DMS 273 treated with DMSO at 0.1 percent for 48 hours (cell line): Measurements from ENCODE around the gene ZNF746.

Experiments used
- DNase-seq: peaks from one replicate; lab custom pipeline; 2025; lab: John Stamatoyannopoulos, UW

Gene ZNF746

DNA sequence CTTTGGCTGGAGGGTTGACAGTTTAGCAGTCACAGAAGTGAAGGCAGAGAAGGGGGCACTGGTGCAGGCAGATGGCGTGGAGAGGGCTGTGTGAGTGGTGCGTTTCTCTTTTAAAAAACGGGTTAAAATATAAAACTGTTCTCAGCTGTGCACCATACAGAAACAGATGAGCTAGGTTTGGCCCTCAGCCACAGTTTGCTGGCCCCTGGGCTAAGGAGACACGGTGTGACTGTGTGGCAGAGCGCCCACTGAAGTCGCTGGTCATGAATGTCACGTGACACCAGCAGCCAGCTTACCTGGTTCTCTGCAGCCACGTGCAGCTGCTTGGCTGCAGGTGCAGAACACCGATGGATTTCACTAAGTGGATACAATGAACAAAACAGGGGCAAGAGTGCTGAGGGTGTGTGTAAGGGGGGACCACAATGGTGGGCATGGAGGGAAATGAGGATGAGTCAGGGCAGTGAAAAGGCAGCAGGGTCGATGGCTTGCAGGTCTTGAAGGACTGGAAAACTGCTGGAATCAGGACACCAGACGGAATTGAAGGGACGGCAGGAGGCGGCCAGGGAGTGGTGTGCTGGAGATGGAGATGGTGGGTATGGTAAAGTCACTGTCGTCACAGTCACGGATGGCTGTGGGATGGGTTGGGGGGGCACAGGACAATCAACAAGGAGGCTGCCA is 7.4 kb downstream of the ZNF746 start:
- no peak for DNase-seq

DNA sequence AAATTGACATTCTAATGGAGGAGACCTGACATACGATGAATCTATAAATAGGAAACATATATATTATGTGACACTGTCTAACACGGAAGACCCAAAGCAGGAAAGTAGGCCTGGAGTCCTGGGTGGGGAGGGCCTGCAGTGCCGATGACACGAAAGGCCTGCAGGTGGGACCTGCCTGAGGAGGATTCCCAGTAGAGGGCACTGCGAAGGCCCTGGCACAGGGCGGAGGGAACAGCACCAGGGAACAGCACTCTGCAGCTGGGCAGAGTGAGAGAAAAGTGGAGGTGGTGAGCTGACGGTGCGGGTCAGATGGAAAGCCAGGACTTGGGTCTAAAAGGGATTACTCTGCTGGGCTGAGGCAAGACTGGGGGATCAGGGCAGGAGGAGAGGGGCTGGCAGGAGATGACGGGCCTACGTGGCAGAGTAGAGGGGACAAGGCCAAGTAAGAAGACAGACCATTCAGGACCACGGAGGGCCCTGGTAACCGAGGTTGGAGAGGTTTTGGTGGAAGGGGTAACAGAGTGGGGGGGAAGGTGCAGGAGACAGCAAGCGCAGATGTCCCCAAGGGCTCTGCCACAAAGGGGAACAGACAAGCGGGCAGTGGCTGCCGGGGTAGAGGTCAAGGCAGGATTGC is 8.1 kb downstream of the ZNF746 start:
- no peak for DNase-seq

DNA sequence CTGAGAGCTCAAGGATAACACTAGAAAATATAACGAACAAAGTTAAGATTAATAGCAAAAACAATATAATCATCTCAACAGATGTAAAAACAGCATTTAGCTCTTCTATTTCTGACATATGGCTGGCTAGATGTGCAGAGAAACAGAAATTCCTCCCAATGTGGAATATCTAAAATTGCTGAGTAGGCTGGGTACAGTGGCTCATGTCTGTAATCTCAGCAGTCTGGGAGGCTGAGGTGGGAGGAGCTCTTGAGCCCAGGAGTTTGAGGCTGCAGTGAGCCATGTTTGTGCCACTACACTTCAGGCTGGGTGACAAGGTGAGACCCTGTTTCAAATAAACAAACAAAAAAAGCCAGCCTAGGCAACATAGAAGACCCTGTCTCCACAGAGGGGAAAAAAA is 18.0 kb downstream of the ZNF746 start:
- DNase-seq: no peak

DNA sequence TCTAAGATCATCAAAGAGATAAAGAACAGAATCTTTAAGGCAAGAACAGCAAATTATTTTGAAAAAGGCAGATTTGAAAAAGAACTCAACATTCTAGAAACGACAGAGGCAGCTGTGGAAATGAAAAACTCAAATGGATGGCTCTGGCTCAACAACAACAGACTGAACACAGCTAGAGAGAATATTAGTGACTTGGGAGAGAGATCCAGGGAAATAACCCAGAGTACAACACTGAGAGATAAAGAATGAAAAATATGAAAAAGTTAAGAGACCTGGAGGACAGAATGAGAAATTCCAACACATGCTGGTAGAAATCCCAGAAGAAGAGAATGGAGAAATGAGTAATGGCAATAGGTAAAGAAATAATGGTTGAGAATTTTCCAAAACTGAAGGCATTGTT is 18.9 kb downstream of the ZNF746 start:
- DNase-seq: no peak

DNA sequence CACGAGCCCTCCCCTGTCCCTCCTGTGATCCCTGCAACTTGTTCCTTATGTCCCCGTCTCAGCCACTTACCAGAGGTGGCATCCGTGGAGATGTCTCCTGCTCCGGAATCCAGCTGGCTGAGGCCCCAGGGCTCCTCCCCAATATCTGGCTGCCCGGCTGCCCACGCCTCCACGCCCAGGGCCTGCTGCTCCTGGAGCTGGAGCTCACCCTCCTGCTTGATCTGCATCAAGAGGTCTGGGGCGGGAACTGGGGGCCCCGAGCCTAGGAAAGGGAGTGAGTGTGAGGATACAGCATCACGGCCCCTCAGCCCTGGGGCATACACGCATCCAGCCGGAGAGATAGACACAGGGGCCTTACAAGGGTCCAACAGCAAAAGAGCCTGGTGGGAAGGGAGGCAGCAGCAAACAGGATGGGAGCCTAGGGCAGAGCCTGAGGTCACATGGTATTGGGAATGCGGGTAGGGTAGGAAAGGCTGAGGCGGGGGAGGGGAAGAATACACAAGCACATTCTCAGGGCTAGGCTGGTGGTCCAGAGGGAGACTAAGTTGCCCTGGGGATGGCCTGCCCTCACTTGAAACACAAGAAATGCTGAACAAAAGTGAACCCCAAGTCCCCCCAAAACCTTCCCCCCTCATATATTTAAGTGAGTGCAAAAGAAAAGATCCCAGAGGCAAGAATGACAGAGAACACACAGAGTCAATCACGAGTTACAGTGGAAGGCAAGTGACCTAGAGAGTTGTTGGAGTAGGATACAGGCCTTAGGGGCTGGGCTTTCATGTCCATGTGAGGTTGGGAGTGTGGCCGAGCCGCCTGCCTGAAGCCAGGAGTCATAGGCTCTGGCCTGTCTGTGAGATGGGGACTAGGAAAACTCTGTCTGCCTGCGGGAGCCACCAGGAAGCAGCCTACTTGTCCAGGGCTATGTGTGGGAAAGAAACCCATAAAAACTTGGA is 19.8 kb downstream of the ZNF746 start:
- no peak for DNase-seq

DNA sequence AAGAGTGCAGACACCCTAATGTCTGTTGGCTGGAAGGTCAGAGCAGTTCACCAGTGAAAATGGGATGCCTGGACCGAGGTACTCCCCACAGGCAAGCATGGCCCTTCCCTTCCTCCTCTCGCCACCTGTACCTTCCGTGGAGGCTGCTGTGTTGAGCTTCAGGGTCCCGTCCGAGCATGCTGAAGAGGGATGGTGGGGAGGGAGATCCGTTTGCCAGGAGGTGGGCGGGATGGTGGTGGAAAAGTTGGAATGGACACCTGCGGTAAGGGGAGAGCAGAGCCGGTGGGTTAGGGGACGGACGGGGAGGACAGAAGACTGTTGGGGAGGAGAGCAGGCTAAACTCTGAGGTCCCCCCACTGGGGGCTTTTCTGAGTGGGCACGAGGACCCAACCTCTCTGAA is 20.8 kb downstream of the ZNF746 start:
- DNase-seq: no peak

DNA sequence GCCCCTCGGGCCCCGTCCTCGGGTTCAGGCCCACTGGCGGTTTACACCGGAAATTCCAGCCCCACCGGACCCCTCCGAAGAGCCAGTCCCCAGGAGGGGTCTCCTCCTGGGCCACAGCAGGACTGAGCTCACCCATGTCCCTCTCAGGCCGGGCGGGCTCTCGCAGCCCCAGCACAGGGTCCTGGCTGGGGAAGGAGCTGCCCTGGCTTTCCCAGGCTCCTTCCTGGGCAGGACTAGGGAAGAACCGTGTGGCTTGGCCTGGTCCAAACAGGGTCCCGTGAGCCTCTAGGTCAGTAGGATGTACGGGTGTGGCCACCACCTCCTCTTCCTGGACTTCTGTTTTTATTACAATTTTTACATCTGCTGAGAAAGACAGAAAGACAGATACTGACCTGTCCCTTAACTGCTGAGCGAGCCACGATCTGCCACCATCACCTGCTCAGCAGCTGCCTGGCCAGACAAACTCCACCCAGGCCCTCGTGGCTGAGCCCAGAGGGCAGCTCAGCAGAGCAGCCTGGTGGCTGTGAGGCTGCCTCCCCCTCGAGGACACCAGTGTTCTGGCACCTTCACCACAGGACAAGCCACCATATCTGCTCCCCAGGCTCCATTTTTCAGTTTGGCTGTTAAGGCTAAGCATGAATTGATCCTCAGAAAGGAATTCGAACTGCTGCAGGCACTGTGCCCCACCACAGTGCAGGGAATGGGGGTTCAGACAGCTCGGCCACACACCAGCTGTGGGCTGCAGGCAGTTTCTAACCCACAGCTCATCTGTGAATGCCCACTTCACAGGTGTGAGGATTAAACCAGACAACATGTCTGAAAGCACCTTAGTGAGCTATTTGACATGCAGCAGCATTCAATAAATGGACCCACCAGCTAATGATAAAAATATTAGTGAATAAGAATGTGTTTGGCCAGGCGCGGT is 22.2 kb downstream of the ZNF746 start:
- DNase-seq: no peak

DNA sequence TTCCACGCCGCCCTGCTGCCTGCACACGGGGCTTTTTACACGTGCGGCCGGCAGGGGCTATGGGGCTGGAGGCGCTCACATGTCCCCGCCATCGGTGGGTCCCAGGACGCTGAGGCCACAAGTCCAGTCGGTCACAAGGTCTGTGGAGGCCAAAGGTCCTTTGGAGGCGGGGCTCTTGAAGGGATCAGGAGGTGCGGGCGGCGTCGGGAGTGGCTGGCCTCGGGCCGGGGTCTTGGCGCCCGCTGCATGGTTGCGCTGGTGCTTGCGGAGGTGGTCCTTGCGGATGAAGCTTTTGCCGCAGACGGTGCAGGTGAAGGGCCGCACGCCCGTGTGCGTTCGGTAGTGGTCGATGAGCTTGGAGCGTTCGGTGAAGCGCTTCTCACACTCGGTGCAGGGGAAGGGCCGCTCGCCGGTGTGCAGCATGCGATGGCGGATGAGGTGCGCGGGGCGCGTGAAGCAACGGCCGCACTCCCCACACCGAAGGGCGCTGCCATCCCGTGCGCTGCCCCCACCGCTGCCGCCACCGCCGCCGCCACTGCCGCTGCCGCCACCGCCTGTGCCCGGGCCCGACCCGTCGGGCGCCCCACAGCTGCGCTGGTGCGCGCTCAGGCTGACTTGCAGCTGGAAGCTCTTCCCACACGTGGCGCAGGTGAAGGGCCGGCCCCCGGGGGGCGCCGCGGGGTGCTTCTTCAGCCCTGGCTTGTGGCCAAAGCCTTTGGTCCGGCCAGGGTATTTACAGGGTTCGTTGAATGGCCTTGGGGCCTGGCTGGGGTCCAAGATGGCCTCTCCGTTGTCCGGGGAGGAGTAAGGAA is 23.1 kb downstream of the ZNF746 start:
- no peak for DNase-seq

DNA sequence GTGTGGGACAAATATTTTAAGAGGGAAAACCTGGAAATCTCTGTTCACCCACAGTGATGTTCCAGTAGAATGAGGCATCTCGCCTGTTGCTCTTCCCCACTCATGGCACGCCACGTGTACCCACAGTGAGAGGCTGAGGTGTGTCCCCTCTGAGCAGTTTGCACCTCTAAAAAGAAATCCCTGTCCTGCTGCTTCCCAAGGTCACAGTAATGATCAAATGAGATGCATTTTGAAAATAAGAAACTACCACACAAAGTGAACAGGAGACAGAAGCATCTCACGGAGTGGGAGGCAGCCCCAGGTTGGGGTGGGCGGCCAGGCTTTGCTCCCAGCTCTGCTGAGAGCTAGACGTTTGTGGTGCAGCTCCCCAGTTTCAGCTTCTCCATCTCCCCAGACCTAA is 24.4 kb downstream of the ZNF746 start:
- no peak for DNase-seq

DNA sequence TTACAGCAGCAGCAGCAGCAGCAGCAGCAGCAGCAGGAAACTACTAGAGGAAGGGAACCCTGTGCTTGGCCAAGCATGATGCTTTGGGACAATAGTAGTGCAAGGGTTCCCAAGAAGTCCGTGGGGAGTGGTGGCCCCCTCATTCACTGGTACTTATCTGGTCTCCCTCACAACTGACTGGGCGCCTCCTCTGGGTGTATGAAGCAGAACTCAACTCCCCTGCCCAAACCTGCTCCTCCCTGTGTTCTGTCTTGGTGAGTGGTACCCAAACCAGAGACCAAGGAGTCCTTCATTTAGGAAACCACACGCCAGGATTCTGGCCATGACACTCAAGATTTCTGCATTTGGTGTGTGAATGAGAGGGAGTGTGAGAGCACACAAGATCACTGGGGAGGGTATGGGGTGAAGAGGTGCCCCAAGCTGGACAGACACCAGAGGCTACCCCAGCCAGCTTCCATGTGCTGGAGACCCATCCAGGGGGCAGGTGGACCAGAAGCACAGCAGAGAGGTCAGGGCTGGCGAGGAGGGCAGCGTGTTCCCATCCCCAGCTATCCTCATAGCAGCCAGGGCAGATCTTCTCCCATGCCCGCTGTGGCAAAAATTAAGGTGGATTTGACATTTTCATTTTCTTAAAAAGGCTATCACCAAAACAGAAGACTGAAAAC is 26.2 kb downstream of the ZNF746 start:
- no peak for DNase-seq

DNA sequence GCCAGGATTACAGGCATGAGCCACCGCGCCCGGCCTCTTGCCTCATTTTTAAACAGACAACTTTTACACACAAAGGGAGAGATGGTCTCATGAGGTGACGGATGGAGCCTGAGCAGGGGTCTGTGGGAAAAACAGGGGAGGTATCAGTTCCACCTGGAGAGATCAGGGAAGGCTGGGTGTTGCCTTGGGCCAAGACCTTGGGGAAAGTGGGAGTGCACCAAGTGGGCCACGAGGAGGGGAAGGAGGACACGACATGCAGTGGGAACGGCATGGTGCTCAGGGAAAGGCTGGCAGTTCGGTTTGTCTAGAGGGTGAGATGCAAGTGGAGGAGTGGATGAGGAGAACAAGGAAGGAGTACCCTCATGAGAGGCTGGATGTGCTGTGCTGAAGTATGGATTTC is 27.8 kb downstream of the ZNF746 start:
- DNase-seq: no peak

DNA sequence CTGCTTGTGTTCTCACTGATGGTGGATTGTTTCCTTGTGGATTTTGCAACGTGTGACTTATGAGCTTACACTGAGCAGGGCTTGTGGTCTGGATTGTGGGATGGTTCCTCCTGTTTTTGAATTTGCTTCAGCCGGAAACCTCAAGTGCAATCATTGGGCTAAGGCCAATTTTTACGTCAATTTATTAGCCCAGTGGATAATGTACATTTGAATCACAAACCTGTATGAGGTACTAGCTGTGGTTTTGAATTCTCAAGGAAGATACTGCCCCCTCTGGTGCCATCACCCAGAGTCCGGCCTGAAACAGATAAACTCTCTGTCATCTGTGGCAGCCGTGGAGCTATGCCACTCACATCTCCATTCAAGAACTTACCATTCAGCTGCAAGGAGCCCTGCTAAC is 29.4 kb downstream of the ZNF746 start:
- no peak for DNase-seq

DNA sequence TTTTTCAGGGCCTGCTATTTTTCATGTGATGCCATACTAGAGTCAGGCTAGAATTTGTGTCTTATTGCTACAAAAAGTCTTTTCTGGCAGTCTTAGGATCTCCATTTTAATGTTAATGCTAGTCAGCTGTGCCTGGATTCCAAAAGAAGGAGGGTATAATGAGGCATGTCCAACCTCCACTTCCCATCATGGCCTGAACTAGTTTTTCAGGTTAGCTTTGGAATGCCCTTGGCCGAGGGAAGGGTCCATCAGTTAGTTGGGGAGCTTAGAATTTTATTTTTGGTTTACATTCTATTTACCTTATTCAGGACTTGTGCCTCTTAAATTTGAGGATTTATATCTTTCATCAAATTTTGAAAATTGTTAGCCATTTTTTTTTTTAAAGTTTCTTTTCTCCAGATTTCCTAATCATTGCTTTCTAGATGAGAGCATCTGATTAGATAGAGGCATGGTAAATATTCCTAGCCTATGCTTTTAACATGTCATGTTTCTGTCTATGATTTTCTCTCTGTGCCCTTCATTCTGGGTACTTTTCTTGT is 30.2 kb downstream of the ZNF746 start:
- no peak for DNase-seq

DNA sequence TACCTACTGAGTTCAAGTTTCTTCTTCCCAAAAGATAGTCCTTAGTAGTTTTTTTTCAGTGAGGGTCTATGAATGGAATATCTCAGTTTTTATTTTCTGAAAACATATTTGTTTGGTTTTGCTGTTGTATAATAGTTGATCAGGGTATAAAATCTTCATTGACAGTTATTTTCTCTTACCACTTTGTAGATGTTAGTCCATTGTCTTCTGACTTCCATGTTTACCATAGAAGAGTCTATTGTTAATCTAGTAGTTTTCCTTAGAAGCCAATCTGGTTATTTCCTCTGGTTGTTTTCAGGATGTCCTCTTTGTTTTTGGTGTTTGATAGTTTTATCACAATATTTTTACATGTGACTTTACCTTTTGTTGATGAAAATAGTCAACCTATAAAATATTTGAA is 31.2 kb downstream of the ZNF746 start:
- DNase-seq: no peak

DNA sequence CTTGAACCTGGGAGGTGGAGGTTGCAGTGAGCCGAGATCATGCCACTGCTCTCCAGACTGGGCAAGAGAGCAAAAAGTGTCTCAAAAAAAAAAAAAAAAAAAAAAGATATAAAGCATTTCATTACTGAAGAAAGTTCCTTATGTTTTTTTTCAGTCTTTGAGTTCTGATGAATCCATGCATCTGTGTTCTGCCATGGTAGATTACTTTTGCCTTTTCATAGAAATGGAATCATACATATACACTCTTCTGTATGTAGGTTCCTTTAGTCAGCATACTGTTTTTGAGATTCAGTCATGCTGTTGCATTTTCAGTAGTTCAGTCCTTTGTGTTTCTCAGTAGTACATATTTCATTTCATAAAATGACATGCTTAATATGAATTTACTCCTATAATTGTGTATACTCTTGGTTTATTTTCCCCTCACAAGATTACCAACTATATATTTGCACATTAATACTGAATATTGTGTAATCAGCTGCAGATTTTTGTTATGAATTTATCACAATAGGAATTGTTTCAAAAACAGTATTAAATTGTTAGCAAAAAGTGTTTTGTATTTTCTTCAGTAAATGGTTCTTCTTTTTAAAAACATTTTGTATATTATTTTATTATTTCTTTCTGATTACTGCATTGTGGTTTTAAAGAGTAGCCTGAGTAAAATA is 34.0 kb downstream of the ZNF746 start:
- DNase-seq: no peak

DNA sequence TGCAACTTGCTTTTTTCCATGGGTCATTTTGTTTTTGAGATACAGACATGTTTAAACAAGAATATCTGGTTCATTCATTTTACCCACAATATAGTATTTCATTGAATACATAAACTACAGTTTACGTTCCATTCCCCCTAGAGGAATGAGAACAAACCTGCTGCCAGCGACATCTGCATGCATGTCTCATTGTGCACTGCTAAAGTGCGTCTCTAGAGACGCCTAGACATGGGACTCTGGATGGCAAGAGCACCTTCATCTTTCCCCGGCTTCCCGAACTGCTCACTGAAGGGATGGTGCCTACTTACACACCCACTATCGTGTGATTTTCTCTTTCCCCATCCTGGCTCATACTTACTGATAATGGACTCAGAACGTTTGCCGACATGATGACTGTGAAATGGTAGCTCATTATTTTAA is 35.5 kb downstream of the ZNF746 start:
- no peak for DNase-seq

DNA sequence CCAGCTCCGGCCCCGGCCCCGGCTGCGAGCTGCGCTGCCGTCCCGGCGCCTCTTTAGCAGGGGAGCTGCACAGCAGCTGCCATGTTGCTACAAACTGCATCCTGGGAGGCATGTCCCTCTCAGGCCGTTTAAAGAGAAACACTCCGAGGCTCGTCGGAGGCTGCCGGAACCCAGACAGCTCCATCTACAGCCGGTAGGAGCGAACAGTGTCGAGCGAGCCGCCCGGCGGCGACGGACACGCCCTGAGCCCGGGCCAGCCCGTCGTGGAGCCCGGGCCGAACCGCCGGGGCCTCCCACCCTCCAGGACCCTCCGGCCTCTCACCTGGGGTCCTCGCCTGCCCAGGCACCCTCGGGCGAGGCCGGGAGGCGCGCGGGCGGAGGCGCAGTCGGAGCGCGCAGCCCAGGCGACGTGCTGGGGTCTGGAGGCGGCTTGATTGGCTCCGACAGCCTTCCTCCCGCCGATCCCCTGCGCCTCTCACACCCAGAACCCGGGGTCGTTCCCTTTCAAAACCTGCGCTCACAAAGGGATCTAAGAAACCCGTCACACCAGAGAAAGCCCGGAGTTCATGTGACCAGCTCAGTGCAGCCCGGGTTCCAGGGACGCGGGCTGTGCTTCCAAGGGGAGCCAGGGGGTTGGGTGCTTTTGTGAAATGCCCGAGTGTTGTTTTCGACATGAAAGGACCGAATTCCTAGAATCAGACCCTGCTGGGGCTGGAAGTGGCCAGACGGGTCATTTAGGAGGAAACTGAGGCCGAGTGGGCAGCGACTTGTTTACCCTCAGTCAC is 36.9 kb downstream of the ZNF746 start, which contains the start of gene ZNF777:
Gene ZNF777 (minus strand): TSS at position 570 of the 785 bp plus-strand sequence. CDS start 5,040 bp downstream, outside the sequence.
- DNase-seq: peak; percentile 86
